H1 (cell line): ENCODE measurements around the gene DGKD. TPM values are rescaled to one million over a fixed set of nuclear protein-coding genes. Genes with fewer than 3 reads are reported as not detected.

Experiments
- CTCF ChIA-PET: fragments of 300-600 bp; sonication (Branson Sonifier 250); formaldehyde crosslinking; loops from one replicate; lab custom pipeline; 2021; ENCODE audit not compliant: partially characterized antibody; lab: Charles Lee
- POLR2A ChIA-PET: fragments of 300-600 bp; sonication (Branson Sonifier 250); formaldehyde crosslinking; loops from one replicate; lab custom pipeline; 2021; ENCODE audit warnings: inconsistent platforms; ENCODE audit not compliant: partially characterized antibody; lab: Charles Lee
- DNase-seq, 2 experiments: peaks; one replicate each; pipeline versions ENCODE4 v3.0.0 to v3.0.0-alpha.2; 2010 to 2022; ENCODE audit warnings: low spot score in 2 of 2, low read depth in 1 of 2, mixed read lengths in 1 of 2
- FAIRE-seq: peaks from 2 replicates; lab custom pipeline; 2011; peaks lifted over from hg19 to GRCh38; lab: Jason Lieb, UNC
- H2AFZ ChIP-seq: 2 replicates; pipeline ENCODE4 v1.8.1; 2012; ENCODE audit warnings: low read length, inconsistent platforms
- H2AK5ac ChIP-seq: 2 replicates; pipeline ENCODE4 v1.6.1; 2013; ENCODE audit warnings: low read depth, low read length
- H2BK120ac ChIP-seq: replicated peaks from 2 replicates; pipeline ENCODE3; 2013; ENCODE audit warnings: low read depth, low read length, inconsistent platforms
- H2BK12ac ChIP-seq: 2 replicates; pipeline ENCODE4 v1.6.1; 2013; ENCODE audit warnings: low read depth, low read length
- H2BK15ac ChIP-seq: 2 replicates; pipeline ENCODE4 v1.6.1; 2013; ENCODE audit warnings: low read length
- H2BK20ac ChIP-seq: 2 replicates; pipeline ENCODE4 v1.6.1; 2013; ENCODE audit warnings: low read length
- H2BK5ac ChIP-seq: 2 replicates; pipeline ENCODE4 v1.6.1; 2013; ENCODE audit warnings: low read depth, low read length
- H3K14ac ChIP-seq: 2 replicates; pipeline ENCODE4 v1.6.1; 2013; ENCODE audit warnings: inconsistent platforms; ENCODE audit not compliant: insufficient read length
- H3K18ac ChIP-seq: 2 replicates; pipeline ENCODE4 v1.6.1; 2013; ENCODE audit warnings: low read length; ENCODE audit errors: extremely low read depth
- H3K23ac ChIP-seq: 2 replicates; pipeline ENCODE4 v1.6.1; 2013; ENCODE audit warnings: inconsistent platforms; ENCODE audit not compliant: insufficient read length
- H3K23me2 ChIP-seq: 2 replicates; pipeline ENCODE4 v1.6.1; 2013; ENCODE audit warnings: low read depth, low read length
- H3K27ac ChIP-seq: 2 replicates; pipeline ENCODE4 v1.6.1; 2011; ENCODE audit warnings: low read depth, low read length, inconsistent platforms
- H3K27me3 ChIP-seq, 4 experiments: replicated peaks in 1 of 4; 1 replicate in 1 of 4; 2 replicates in 3 of 4; pipeline versions ENCODE4 v1.6.1 to v1.8.1; 2011 to 2013; ENCODE audit warnings: low read length in 3 of 4, mild to moderate bottlenecking in 3 of 4, inconsistent platforms in 2 of 4, mixed read lengths in 2 of 4, moderate library complexity in 1 of 4; ENCODE audit not compliant: control insufficient read depth in 3 of 4, insufficient read depth in 3 of 4; ENCODE audit errors: extremely low read depth in 1 of 4
- H3K36me3 ChIP-seq, 4 experiments: 2 replicates each; pipeline versions ENCODE4 v1.6.1 to v1.8.1; 2011 to 2013; ENCODE audit warnings: mild to moderate bottlenecking in 4 of 4, low read length in 3 of 4, moderate library complexity in 2 of 4, control low read depth in 1 of 4, inconsistent platforms in 1 of 4; ENCODE audit not compliant: insufficient read depth in 4 of 4, control insufficient read depth in 2 of 4
- H3K4ac ChIP-seq: replicated peaks from 2 replicates; pipeline ENCODE3; 2013; ENCODE audit warnings: low read length, low read depth, mixed read lengths, inconsistent platforms; ENCODE audit not compliant: insufficient read length
- H3K4me1 ChIP-seq, 4 experiments: replicated peaks in 1 of 4; 1 replicate in 1 of 4; 2 replicates in 3 of 4; pipeline versions ENCODE4 v1.6.1 to v1.8.1; 2011 to 2013; ENCODE audit warnings: low read length in 3 of 4, inconsistent platforms in 2 of 4, mixed read lengths in 1 of 4; ENCODE audit not compliant: insufficient read depth in 4 of 4, control insufficient read depth in 3 of 4
- H3K4me2 ChIP-seq, 2 experiments: 2 replicates each; pipeline versions ENCODE4 v1.6.1 to v1.8.1; 2011 to 2013; ENCODE audit warnings: low read depth in 2 of 2, low read length in 2 of 2, control low read depth in 1 of 2, inconsistent platforms in 1 of 2, mild to moderate bottlenecking in 1 of 2; ENCODE audit not compliant: insufficient read depth in 1 of 2
- H3K4me3 ChIP-seq, 4 experiments: fragments of 200-600, 300-600 bp in 1 of 4; sonication (generic), shearing (Covaris generic), sonication (Bioruptor Twin) in 1 of 4; 2 replicates each; pipeline versions ENCODE4 v1.5.1 to v1.8.1; 2011 to 2016; ENCODE audit warnings: low read length in 4 of 4, low read depth in 3 of 4, control low read depth in 2 of 4, inconsistent platforms in 2 of 4, mild to moderate bottlenecking in 2 of 4, mixed read lengths in 1 of 4, moderate library complexity in 1 of 4; ENCODE audit not compliant: insufficient read depth in 2 of 4; ENCODE audit errors: extremely low read depth in 1 of 4
- H3K56ac ChIP-seq: replicated peaks from 2 replicates; pipeline ENCODE3; 2013; ENCODE audit warnings: low read depth, mild to moderate bottlenecking, mixed read lengths, low read length, inconsistent platforms; ENCODE audit not compliant: insufficient read length
- H3K79me1 ChIP-seq: 2 replicates; pipeline ENCODE4 v1.6.1; 2013; ENCODE audit warnings: low read depth, low read length, control low read depth
- H3K79me2 ChIP-seq, 2 experiments: 2 replicates each; pipeline versions ENCODE4 v1.6.1 to v1.8.1; 2012 to 2013; ENCODE audit warnings: low read length in 2 of 2, mild to moderate bottlenecking in 2 of 2, inconsistent platforms in 1 of 2; ENCODE audit not compliant: insufficient read depth in 2 of 2, control insufficient read depth in 1 of 2
- H3K9ac ChIP-seq, 4 experiments: replicated peaks in 1 of 4; 1 replicate in 1 of 4; 2 replicates in 3 of 4; pipeline versions ENCODE4 v1.6.1 to v1.8.1; 2011 to 2013; ENCODE audit warnings: low read depth in 3 of 4, low read length in 3 of 4, control low read depth in 2 of 4, mild to moderate bottlenecking in 2 of 4, moderate library complexity in 2 of 4, inconsistent platforms in 1 of 4; ENCODE audit errors: extremely low read depth in 1 of 4
- H3K9me3 ChIP-seq, 2 experiments: 2 replicates each; pipeline versions ENCODE4 v1.6.1 to v1.8.1; 2012 to 2013; ENCODE audit warnings: mild to moderate bottlenecking in 2 of 2, moderate library complexity in 2 of 2, control low read depth in 1 of 2, inconsistent platforms in 1 of 2, low read depth in 1 of 2, low read length in 1 of 2, mixed read lengths in 1 of 2; ENCODE audit not compliant: insufficient read depth in 2 of 2
- H4K20me1 ChIP-seq, 2 experiments: replicated peaks in 1 of 2; 2 replicates each; pipeline versions ENCODE3 to v1.8.1; 2011 to 2013; ENCODE audit warnings: inconsistent platforms in 2 of 2, low read length in 2 of 2, mild to moderate bottlenecking in 1 of 2; ENCODE audit not compliant: insufficient read depth in 2 of 2, control insufficient read depth in 1 of 2
- H4K5ac ChIP-seq: 2 replicates; pipeline ENCODE4 v1.6.1; 2013; ENCODE audit warnings: low read length, low read depth, mixed read lengths, inconsistent platforms; ENCODE audit not compliant: insufficient read length
- H4K8ac ChIP-seq: 2 replicates; pipeline ENCODE4 v1.8.0; 2013; ENCODE audit warnings: mild to moderate bottlenecking, moderate library complexity, low read length, inconsistent platforms; ENCODE audit not compliant: insufficient read depth; ENCODE audit errors: extremely low read depth
- H4K91ac ChIP-seq: replicated peaks from 2 replicates; pipeline ENCODE3; 2013; ENCODE audit warnings: low read length, mixed read lengths, inconsistent platforms; ENCODE audit not compliant: insufficient read length
- BACH1 ChIP-seq: IDR thresholded peaks from 2 replicates; pipeline ENCODE4 v1.6.1; 2012; ENCODE audit warnings: low read length, improper control_type of control experiment
- CTCF ChIP-seq, 3 experiments: IDR thresholded peaks; 1 replicate in 2 of 3; 2 replicates in 1 of 3; pipeline versions ENCODE4 v1.5.1 to v1.6.1; 2011; ENCODE audit warnings: low read length in 3 of 3, mild to moderate bottlenecking in 3 of 3, inconsistent platforms in 2 of 3, low read depth in 1 of 3, moderate library complexity in 1 of 3; ENCODE audit not compliant: insufficient read depth in 1 of 3; ENCODE audit errors: control extremely low read depth in 1 of 3
- WGBS, 2 experiments: shearing (Covaris generic) in 1 of 2; methylation state at CpG; one replicate each; pipeline versions ENCODE4 v1.1.6 to v1.1.7; 2013 to 2015; ENCODE audit warnings: low lambda C conversion rate in 2 of 2, mixed read lengths in 2 of 2, inconsistent platforms in 1 of 2, low coverage in 1 of 2, missing lambda C conversion rate in 1 of 2; ENCODE audit not compliant: insufficient replicate concordance in 2 of 2, insufficient coverage in 1 of 2, insufficient read length in 1 of 2; ENCODE audit errors: extremely low coverage in 1 of 2, missing lambda C conversion rate in 1 of 2; 5-methylcytosine and 5-hydroxymethylcytosine counted together
- polyA plus RNA-seq, 7 experiments: library from polyadenylated mRNA; depleted of rRNA in 3 of 7; stranded (reverse) in 5 of 7; unstranded in 2 of 7; fragments of >200 nt in 5 of 7; fragments of 200-250 nt in 2 of 7; gene quantifications; 1 replicate in 5 of 7; 2 replicates in 1 of 7; 4 replicates in 1 of 7; pipeline versions ENCODE4 v1.2.1 to v1.2.3, GENCODE V29; 2011 to 2013; ENCODE audit warnings: missing spikeins in 2 of 7, mixed read lengths in 2 of 7
- total RNA-seq: library from RNA; stranded (reverse); fragmentation: NEBNext Ultra II Directional; extraction: Animal tissue kit (Norgen Biotek cat#: 25700); gene quantifications from 2 replicates; pipeline ENCODE4 v1.2.1, GENCODE V29; 2021

The DGKD gene
- total and polyA plus RNA-seq, 2 of the 8 experiments (the other 6 are each of a cell fraction or from before 2014, with no cell fraction given), result 7.7 to 30.9 TPM

- no peak overlapping the region for H2BK12ac ChIP-seq
- no peak for FAIRE-seq
- H3K27me3 ChIP-seq, result peaks cover 0 to 17% (median 6%) of the 10 kb centered on the region in 4 experiments; a peak in 5 of 7 replicates
- H2BK120ac ChIP-seq, result no peak overlapping the region
- no peaks in the 10 kb centered on the region for H3K79me1 ChIP-seq
- H4K5ac ChIP-seq, result no peak overlapping the region
- H2AK5ac ChIP-seq, result no peak overlapping the region
- no peak overlapping the region for H2BK5ac ChIP-seq
- no peak overlapping the region for H3K18ac ChIP-seq
- H3K56ac ChIP-seq, result no peak overlapping the region
- no peaks in the 10 kb centered on the region for H3K4me1 ChIP-seq
- no peaks in the 10 kb centered on the region for H4K20me1 ChIP-seq
- H4K8ac ChIP-seq, result no peak overlapping the region
- POLR2A ChIA-PET, result interaction anchor here (1.0 to 1.2 kb wide), 2 partner anchors 9 to 23 kb away, joined by 3 read pairs; no protein-coding TSS in a partner anchor
- no peak overlapping the region for H2AFZ ChIP-seq
- no peaks in the 10 kb centered on the region for H3K79me2 ChIP-seq
- no peak overlapping the region for H3K9ac ChIP-seq
- H4K91ac ChIP-seq, result no peak overlapping the region
- 90% methylated on average over 5 of the region's 5 CpGs; no CpG with 5 or more reads in 1 of the 2 experiments for WGBS, 2 experiments
- no peak overlapping the region for H2BK15ac ChIP-seq
- no peak overlapping the region for H3K4me3 ChIP-seq
- H3K4me2 ChIP-seq, result no peak overlapping the region
- TF ChIP-seq BACH1, result no peak
- 0 out of 4 replicates have a peak, but pooled peaks of 1 of the 3 experiments have one; percentile 8 for TF ChIP-seq CTCF (IDR thresholded peaks at IDR 0.05; ENCODE audit: control extremely low read depth in 1 of 3, insufficient read depth in 1 of 3, low read depth in 1 of 3, low read length in 3 of 3)
- H3K9me3 ChIP-seq, result 0 out of 4 replicates have a peak, but pooled peaks cover 0 to 4% of the 10 kb centered on the region in 2 experiments
- H3K14ac ChIP-seq, result no peak overlapping the region
- no peak overlapping the region for H3K23ac ChIP-seq
- H3K4ac ChIP-seq, result no peak overlapping the region
- no peak overlapping the region for H2BK20ac ChIP-seq
- CTCF ChIA-PET, result interaction anchor here (1.6 to 3.3 kb wide), 5 partner anchors 8 to 107 kb away, joined by 3 to 8 read pairs (median 5); partner anchors contain the start of gene DGKD
- H3K27ac ChIP-seq, result no peak overlapping the region
- H3K36me3 ChIP-seq, result no peaks in the 10 kb centered on the region
- DNase-seq, result no peak
- H3K23me2 ChIP-seq, result no peaks in the 10 kb centered on the region
Measured at GRCh38 chr2:233338046-233338445, 16.2 kb upstream of the DGKD start.
